ENCODE data around the gene SLC34A1.

GRCh38 chr5:177363565-177363964 is 20.7 kb upstream of the SLC34A1 start:
- TF ChIP-seq CTCF (IDR thresholded peaks at IDR 0.05): no peak
- TF ChIP-seq POLR2A (IDR thresholded peaks at IDR 0.05): no peak
